Esophagus muscularis mucosa (tissue), 4 donors: ENCODE results near the gene KRTAP5-11.

Source experiments
- CTCF ChIP-seq, 3 experiments: fragments of 200-600 bp in 2 of 3; fragments of 450-650 bp in 1 of 3; sonication (generic) in 2 of 3; IDR thresholded peaks; one replicate each; pipeline ENCODE4 v1.5.1; 2017 to 2019; ENCODE audit warnings: antibody characterized with exemption in 3 of 3, mild to moderate bottlenecking in 2 of 3, moderate library complexity in 1 of 3
- EP300 ChIP-seq: sonication (generic); formaldehyde crosslinking; IDR thresholded peaks from one replicate; pipeline ENCODE4 v1.6.1; 2017; ENCODE audit warnings: antibody characterized with exemption
- POLR2A ChIP-seq: fragments of 450-650 bp; IDR thresholded peaks from one replicate; pipeline ENCODE4 v1.6.1; 2017; ENCODE audit warnings: antibody characterized with exemption, moderate library complexity, mild to moderate bottlenecking, low read depth
- POLR2AphosphoS5 ChIP-seq, 2 donors: sonication (generic); formaldehyde crosslinking; IDR thresholded peaks; one replicate each; pipeline ENCODE4 v1.6.1; 2017; ENCODE audit warnings: antibody characterized with exemption in 2 of 2

GRCh38 chr11:71558996-71559395 is 23.7 kb downstream of the KRTAP5-11 start:
- TF ChIP-seq CTCF (IDR thresholded peaks at IDR 0.05) (no peak), EP300 (no peak), POLR2AphosphoS5 (IDR thresholded peaks at IDR 0.05) (no peak), POLR2A (no peak)
